ENCODE measurements around the gene TICAM2.

TICAM2 gene

GRCh38 chr5:115625579-115626444 is 23.5 kb upstream of the TICAM2 start, which contains the start of gene TMED7:
Gene TMED7, minus strand, starts transcription at chr5:115626036. Its CDS starts 244 bp downstream, at chr5:115625792.
- Mint-ChIP-seq H3K27ac (peak within 1 kb of the TSS; percentile 82), H3K9me3 (no peaks in the 10 kb centered on the region), H3K4me3 (no peak within 1 kb of the TSS), H3K36me3 (ENCODE audit: low read depth) (peaks cover 13% of the 10 kb centered on the region), H3K4me1 (peaks cover 24% of the 10 kb centered on the region), H3K27me3 (no peaks in the 10 kb centered on the region)
- ATAC-seq = peak; percentile 93
- DNase-seq = peak; percentile 100

- ATAC-seq = no peak
- H3K9me3 Mint-ChIP-seq = no peaks in the 10 kb centered on the region
- peaks cover 24% of the 10 kb centered on the region for H3K4me1 Mint-ChIP-seq
- H3K36me3 Mint-ChIP-seq (ENCODE audit: low read depth) = peaks cover 21% of the 10 kb centered on the region
- DNase-seq = no peak
- no peak overlapping the region for H3K4me3 Mint-ChIP-seq
- H3K27me3 Mint-ChIP-seq = no peaks in the 10 kb centered on the region
- no peak overlapping the region for H3K27ac Mint-ChIP-seq
These were observed 22.7 kb upstream of the TICAM2 start for GRCh38 chr5:115624994-115625393.

DNA sequence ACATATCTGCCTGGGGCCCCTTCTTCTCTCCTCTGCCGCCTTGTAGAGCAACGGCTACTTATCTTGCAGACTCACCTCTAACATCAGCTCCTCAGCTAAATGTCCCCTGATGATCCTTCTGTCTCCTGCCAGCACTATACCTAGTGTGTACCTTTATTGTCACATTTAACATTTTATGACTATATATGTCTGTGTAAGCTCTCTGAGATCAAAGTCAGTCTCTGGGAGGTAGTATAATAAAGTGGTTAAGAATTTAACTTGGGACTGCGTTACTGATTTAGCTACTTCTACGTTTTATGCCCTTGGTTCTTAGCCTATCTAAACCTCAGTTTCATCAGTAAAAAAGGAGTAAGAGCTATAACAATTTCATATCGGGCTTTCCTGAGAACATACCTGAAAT is 21.4 kb upstream of the TICAM2 start:
- Mint-ChIP-seq H3K27ac (no peak overlapping the region), H3K4me3 (no peak overlapping the region), H3K27me3 (no peaks in the 10 kb centered on the region), H3K9me3 (no peaks in the 10 kb centered on the region), H3K4me1 (peaks cover 24% of the 10 kb centered on the region), H3K36me3 (ENCODE audit: low read depth) (peaks cover 33% of the 10 kb centered on the region)
- ATAC-seq = no peak
- DNase-seq = no peak

DNA sequence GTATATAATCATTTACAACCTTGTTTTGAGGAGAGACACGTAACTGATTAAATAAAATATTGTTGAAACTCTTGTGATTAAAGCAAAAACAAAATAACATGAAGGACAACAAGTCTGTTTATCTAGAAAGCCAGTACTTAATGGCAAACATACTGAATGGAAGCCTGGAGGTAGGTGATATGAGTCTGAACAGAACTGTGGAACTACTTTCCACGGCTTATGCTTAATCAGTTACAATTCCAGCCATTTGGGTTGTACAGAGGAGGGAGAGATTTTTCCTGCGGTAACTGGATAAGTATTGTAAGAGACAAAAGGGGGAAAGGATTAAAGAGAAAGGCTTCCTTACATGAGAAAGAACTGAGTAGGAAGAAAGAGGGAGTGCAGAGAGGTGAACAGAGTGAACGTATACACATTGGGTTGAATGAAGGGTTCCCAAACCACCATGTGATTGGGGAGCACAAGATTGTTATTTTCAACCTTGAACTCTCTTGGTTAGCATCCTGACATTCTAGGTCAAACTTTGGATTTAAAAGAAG is 19.2 kb upstream of the TICAM2 start:
- Mint-ChIP-seq H3K27ac (peak overlapping the region; percentile 46), H3K9me3 (no peaks in the 10 kb centered on the region), H3K36me3 (ENCODE audit: low read depth) (peaks cover 45% of the 10 kb centered on the region), H3K27me3 (no peaks in the 10 kb centered on the region), H3K4me1 (peaks cover 22% of the 10 kb centered on the region), H3K4me3 (no peak overlapping the region)
- no peak for DNase-seq
- no peak for ATAC-seq

- H3K27me3 Mint-ChIP-seq = no peaks in the 10 kb centered on the region
- no peak for ATAC-seq
- no peak overlapping the region for H3K27ac Mint-ChIP-seq
- DNase-seq = no peak
- no peak overlapping the region for H3K4me3 Mint-ChIP-seq
- H3K9me3 Mint-ChIP-seq = no peaks in the 10 kb centered on the region
- peaks cover 55% of the 10 kb centered on the region for H3K36me3 Mint-ChIP-seq (ENCODE audit: low read depth)
- H3K4me1 Mint-ChIP-seq = peaks cover 9% of the 10 kb centered on the region
These were observed 14.6 kb upstream of the TICAM2 start for GRCh38 chr5:115616892-115617291.

DNA sequence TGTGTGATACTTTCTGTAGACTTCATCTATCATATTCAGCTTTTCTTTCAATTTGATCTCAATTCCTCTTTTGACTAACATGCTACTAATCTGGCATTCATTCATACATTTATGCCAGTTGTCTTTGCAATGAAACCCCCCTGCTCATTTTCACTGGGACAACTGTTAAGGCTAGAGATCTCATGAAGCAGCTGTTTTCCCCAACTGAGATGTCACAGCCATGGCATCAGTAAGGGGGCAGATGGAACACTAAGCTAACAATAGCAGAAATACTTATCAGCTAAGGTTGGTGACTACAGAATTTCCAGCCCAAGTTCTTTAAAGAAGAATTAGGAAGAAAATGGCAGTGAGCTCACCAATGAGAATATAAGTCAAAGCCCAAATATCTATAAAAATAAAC is 14.2 kb upstream of the TICAM2 start:
- Mint-ChIP-seq H3K27ac (no peak overlapping the region), H3K4me1 (peaks cover 6% of the 10 kb centered on the region), H3K9me3 (no peaks in the 10 kb centered on the region), H3K36me3 (ENCODE audit: low read depth) (peaks cover 54% of the 10 kb centered on the region), H3K27me3 (no peaks in the 10 kb centered on the region), H3K4me3 (no peak overlapping the region)
- no peak for DNase-seq
- ATAC-seq = no peak

GRCh38 chr5:115611873-115612272 is 9.6 kb upstream of the TICAM2 start:
- no peak for ATAC-seq
- Mint-ChIP-seq H3K9me3 (no peaks in the 10 kb centered on the region), H3K27me3 (no peaks in the 10 kb centered on the region), H3K27ac (no peak overlapping the region), H3K36me3 (ENCODE audit: low read depth) (peaks cover 30% of the 10 kb centered on the region), H3K4me3 (no peak overlapping the region), H3K4me1 (peaks cover 9% of the 10 kb centered on the region)
- no peak for DNase-seq

DNA sequence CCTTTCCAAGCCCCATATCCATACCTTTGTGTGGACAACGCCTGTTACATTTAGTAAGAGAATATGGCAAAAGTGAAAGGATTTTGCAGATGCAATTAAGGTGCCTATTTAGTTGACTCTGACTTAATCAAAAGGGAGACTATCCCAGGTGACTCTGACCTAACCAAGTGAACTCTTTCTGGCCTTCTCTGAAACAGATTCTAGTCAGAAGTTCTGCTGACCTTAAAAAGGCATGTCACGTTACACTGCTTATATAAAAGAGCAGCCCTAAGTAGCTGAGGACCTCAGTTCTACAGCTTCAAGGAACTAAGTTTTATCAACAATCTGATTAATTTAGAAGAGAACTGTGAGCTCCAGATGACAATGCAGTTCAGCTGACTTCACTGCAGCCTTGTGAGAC is 5.7 kb upstream of the TICAM2 start:
- ATAC-seq = no peak
- Mint-ChIP-seq H3K27me3 (no peaks in the 10 kb centered on the region), H3K36me3 (ENCODE audit: low read depth) (peaks cover 33% of the 10 kb centered on the region), H3K27ac (no peak overlapping the region), H3K4me3 (no peak overlapping the region), H3K4me1 (peaks cover 15% of the 10 kb centered on the region), H3K9me3 (no peaks in the 10 kb centered on the region)
- no peak for DNase-seq

GRCh38 chr5:115605436-115605835 is 3.2 kb upstream of the TICAM2 start:
- no peak for DNase-seq
- no peak for ATAC-seq
- Mint-ChIP-seq H3K36me3 (ENCODE audit: low read depth) (peaks cover 27% of the 10 kb centered on the region), H3K27me3 (no peaks in the 10 kb centered on the region), H3K27ac (no peak overlapping the region), H3K9me3 (no peaks in the 10 kb centered on the region), H3K4me3 (no peak overlapping the region), H3K4me1 (peaks cover 34% of the 10 kb centered on the region)

DNA sequence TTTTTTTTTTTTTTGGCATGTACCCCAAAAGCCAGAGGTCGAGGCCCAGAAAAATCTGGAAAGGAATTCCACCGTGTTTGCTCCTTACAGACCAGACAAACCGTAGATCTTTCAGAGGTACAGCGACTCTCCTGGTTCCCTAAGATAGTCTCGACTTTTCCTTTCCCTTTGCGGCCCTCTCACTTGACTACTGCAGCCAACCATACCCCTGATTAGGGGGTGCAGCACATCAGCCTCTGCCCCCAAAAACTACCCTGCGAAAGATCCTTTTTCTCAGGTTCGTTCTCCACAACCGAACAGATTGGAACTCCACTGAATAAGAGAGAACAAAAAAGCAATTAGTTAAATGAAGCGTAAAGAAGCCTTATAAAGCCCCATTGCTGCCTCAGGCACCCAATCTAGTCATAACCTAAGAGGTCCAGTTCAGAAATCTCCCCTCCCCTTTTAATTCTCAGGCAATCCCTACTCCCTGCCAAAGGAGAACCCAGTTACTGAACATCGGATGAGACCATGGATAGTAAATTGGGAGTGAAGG is 379 bp upstream of the TICAM2 start:
- Mint-ChIP-seq H3K4me3 (peak overlapping the region; percentile 69), H3K36me3 (ENCODE audit: low read depth) (peaks cover 29% of the 10 kb centered on the region), H3K27me3 (no peaks in the 10 kb centered on the region), H3K27ac (peak overlapping the region; percentile 74), H3K4me1 (peaks cover 37% of the 10 kb centered on the region), H3K9me3 (no peaks in the 10 kb centered on the region)
- ATAC-seq (no peak), DNase-seq (no peak)

GRCh38 chr5:115600766-115601165 is 1.5 kb downstream of the TICAM2 start:
- no peak for DNase-seq
- no peak overlapping the region for H3K27ac Mint-ChIP-seq
- H3K4me1 Mint-ChIP-seq = peaks cover 37% of the 10 kb centered on the region
- H3K9me3 Mint-ChIP-seq = no peaks in the 10 kb centered on the region
- H3K36me3 Mint-ChIP-seq (ENCODE audit: low read depth) = peaks cover 23% of the 10 kb centered on the region
- no peak for ATAC-seq
- peak overlapping the region; percentile 5 for H3K4me3 Mint-ChIP-seq
- H3K27me3 Mint-ChIP-seq = no peaks in the 10 kb centered on the region

- no peak overlapping the region for H3K27ac Mint-ChIP-seq
- H3K4me3 Mint-ChIP-seq = no peak overlapping the region
- peaks cover 18% of the 10 kb centered on the region for H3K36me3 Mint-ChIP-seq (ENCODE audit: low read depth)
- ATAC-seq = no peak
- H3K4me1 Mint-ChIP-seq = peaks cover 37% of the 10 kb centered on the region
- DNase-seq = no peak
- H3K9me3 Mint-ChIP-seq = no peaks in the 10 kb centered on the region
- no peaks in the 10 kb centered on the region for H3K27me3 Mint-ChIP-seq
These were observed 2.4 kb downstream of the TICAM2 start for GRCh38 chr5:115599924-115600323.

DNA sequence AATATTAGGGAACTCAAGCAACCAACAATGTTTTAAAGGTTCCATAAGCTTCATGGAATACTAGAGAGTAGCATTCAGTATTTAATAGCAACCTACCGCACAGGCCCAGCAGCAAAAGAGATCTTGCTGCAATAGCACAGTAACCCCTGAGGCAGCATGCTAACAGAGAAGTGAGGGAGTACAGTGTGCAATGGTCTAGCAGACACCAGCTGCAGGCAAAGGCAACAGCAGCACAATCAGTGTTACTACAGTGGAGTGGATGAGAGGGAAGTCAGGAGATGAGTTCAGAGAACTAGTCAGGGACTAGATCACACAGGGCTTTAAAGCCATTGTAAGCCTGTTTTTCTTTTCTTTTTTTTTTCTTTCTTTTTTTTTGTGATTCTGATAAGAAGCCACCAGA is 2.8 kb downstream of the TICAM2 start:
- peaks cover 37% of the 10 kb centered on the region for H3K4me1 Mint-ChIP-seq
- H3K4me3 Mint-ChIP-seq = no peak overlapping the region
- no peak for ATAC-seq
- H3K36me3 Mint-ChIP-seq (ENCODE audit: low read depth) = peaks cover 16% of the 10 kb centered on the region
- H3K9me3 Mint-ChIP-seq = no peaks in the 10 kb centered on the region
- DNase-seq = no peak
- H3K27ac Mint-ChIP-seq = no peak overlapping the region
- no peaks in the 10 kb centered on the region for H3K27me3 Mint-ChIP-seq

- Mint-ChIP-seq H3K36me3 (ENCODE audit: low read depth) (no peaks in the 10 kb centered on the region), H3K4me1 (no peaks in the 10 kb centered on the region), H3K4me3 (no peak overlapping the region), H3K27ac (no peak overlapping the region), H3K27me3 (no peaks in the 10 kb centered on the region), H3K9me3 (no peaks in the 10 kb centered on the region)
- no peak for DNase-seq
- no peak for ATAC-seq
These were observed 7.9 kb downstream of the TICAM2 start for GRCh38 chr5:115594128-115595047.
